Sigmoid colon (tissue), 7 donors: ENCODE measurements around the gene SEPTIN1. TPM values are rescaled to one million over a fixed set of nuclear protein-coding genes. Genes with fewer than 3 reads are reported as not detected.

Experiments used
- DNase-seq: peaks from one replicate; pipeline ENCODE4 v3.0.0-alpha.2; 2019
- H3K27ac ChIP-seq, 4 donors: fragments of 200-600 bp; sonication (generic); one replicate each; pipeline ENCODE4 v1.5.1; 2016 to 2019; ENCODE audit warnings: mild to moderate bottlenecking in 1 of 4
- H3K27me3 ChIP-seq, 3 donors: fragments of 200-600 bp; sonication (generic); one replicate each; pipeline ENCODE4 v1.5.1; 2019; ENCODE audit warnings: mild to moderate bottlenecking in 1 of 3
- H3K36me3 ChIP-seq, 4 donors: fragments of 200-600 bp; sonication (generic); one replicate each; pipeline ENCODE4 v1.5.1; 2016 to 2019
- H3K4me1 ChIP-seq, 4 donors: fragments of 200-600 bp; sonication (generic); one replicate each; pipeline ENCODE4 v1.5.1; 2017 to 2019
- H3K4me3 ChIP-seq, 4 donors: fragments of 200-600 bp; sonication (generic); one replicate each; pipeline ENCODE4 v1.5.1; 2017 to 2019; ENCODE audit warnings: mild to moderate bottlenecking in 2 of 4, moderate library complexity in 1 of 4
- H3K9me3 ChIP-seq, 4 donors: fragments of 200-600 bp in 3 of 4; sonication (generic) in 3 of 4; one replicate each; pipeline versions ENCODE4 v1.5.1 to v1.6.1; 2013 to 2019
- EP300 ChIP-seq, 4 donors: sonication (generic); formaldehyde crosslinking; IDR thresholded peaks; one replicate each; pipeline ENCODE4 v1.6.1; 2017; ENCODE audit warnings: antibody characterized with exemption in 4 of 4
- POLR2A ChIP-seq, 2 donors: fragments of 450-650 bp; IDR thresholded peaks; one replicate each; pipeline ENCODE4 v1.6.1; 2016; ENCODE audit warnings: antibody characterized with exemption in 2 of 2, mild to moderate bottlenecking in 2 of 2, moderate library complexity in 2 of 2
- POLR2AphosphoS5 ChIP-seq, 4 donors: sonication (generic); formaldehyde crosslinking; IDR thresholded peaks; one replicate each; pipeline ENCODE4 v1.6.1; 2017; ENCODE audit warnings: antibody characterized with exemption in 4 of 4
- WGBS, 2 donors: extraction: QIAGEN DNeasy Blood & Tissue Kit; methylation state at CpG; one replicate each; pipeline ENCODE4 v1.1.7; 2013; 5-methylcytosine and 5-hydroxymethylcytosine counted together
- intact Hi-C: fragments of 100-400 bp; cut with DNase I; formaldehyde crosslinking; loops from one replicate; pipeline ENCODE4 v1.15.1; 2023
- polyA plus RNA-seq, 3 donors: library from polyadenylated mRNA; stranded (reverse); fragments of 200-250 nt; gene quantifications; one replicate each; pipeline ENCODE4 v1.2.3, GENCODE V29; 2013
- total RNA-seq, 4 donors: library from RNA; depleted of rRNA; stranded (reverse); fragments of >200 nt; gene quantifications; one replicate each; pipeline ENCODE4 v1.1.0, GENCODE V29; 2016
- TF ChIP-seq, protein P1 (sequence below), 4 experiments: fragments of 450-650 bp in 3 of 4; fragments of 200-600 bp in 1 of 4; IDR thresholded peaks; one replicate each; pipeline ENCODE4 v1.5.1; 2016 to 2019; ENCODE audit warnings: antibody characterized with exemption in 4 of 4, mild to moderate bottlenecking in 3 of 4, moderate library complexity in 2 of 4
- donor health status: healthy with polysubstance abuse.
- donor health status: Bipolar disorder and iron deficiency.
- donor health status: healthy.

Gene SEPTIN1
- total and polyA plus RNA-seq, 7 donors, result 0.82 to 46.6 (median 2.4) TPM

DNA sequence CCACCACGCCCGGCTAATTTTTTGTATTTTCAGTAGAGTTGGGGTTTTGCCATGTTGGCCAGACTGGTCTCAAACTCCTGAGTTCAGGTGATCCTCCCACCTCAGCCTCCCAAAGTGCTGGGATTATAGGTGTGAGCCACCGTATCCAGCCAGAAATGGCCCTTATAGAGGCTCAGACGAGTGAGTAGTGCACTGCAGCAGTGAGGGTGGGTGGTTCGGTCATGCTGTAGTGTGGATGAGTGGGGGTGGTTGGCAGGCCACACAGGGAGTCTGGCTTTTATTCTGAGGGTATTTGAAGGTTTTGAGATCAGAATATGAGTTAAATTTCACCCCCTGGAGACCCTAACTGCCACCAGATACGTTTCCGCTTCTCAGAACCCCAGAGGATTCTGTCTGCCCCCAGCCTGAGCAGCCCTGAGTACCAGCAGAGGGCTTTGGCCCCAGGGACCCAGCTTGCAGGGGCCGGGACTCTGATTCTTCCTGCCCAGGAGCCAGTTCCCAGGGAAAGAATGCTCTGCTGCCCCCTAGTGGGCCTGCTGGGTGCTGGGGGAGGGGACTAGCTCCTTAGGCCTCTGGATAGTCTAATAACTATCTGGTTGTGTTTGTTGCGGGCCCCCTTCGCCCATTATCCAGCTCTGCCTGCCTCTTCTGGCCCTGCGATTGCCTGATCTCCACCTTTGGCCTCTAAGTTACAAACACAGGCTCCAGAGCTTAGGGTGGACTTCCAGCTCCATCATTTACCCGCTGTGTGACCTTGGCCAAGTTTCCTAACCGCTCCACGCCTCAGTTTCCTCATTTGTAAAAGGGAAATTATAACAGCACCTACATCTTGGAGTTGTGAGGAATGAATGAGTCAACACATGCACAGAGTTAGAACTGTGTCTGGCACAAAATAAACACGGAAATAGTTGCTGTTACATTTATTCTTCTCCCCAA lies 27.0 kb upstream of the SEPTIN1 start:
- H3K36me3 ChIP-seq, result peaks cover 0 to 30% (median 0%) of the 10 kb centered on the region in 4 donors
- 37 to 47% methylated on average over 15 of the region's 15 CpGs for WGBS, 2 donors
- intact Hi-C loops, result loop anchor here (5.0 kb wide), 3 partner anchors 37 to 317 kb away; partner anchors contain the start of genes MYL11, TBC1D10B and TBX6
- no peak for TF ChIP-seq EP300 (IDR thresholded peaks at IDR 0.05)
- TF ChIP-seq, protein P1, sequence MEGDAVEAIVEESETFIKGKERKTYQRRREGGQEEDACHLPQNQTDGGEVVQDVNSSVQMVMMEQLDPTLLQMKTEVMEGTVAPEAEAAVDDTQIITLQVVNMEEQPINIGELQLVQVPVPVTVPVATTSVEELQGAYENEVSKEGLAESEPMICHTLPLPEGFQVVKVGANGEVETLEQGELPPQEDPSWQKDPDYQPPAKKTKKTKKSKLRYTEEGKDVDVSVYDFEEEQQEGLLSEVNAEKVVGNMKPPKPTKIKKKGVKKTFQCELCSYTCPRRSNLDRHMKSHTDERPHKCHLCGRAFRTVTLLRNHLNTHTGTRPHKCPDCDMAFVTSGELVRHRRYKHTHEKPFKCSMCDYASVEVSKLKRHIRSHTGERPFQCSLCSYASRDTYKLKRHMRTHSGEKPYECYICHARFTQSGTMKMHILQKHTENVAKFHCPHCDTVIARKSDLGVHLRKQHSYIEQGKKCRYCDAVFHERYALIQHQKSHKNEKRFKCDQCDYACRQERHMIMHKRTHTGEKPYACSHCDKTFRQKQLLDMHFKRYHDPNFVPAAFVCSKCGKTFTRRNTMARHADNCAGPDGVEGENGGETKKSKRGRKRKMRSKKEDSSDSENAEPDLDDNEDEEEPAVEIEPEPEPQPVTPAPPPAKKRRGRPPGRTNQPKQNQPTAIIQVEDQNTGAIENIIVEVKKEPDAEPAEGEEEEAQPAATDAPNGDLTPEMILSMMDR (IDR thresholded peaks at IDR 0.05), result peak; percentile 86 to 97 (median 92)
- no peak for TF ChIP-seq POLR2A (IDR thresholded peaks at IDR 0.05)
- peak in 1 of 4 donors; percentile 32 for TF ChIP-seq POLR2AphosphoS5 (IDR thresholded peaks at IDR 0.05)
- peaks cover 0 to 29% (median 26%) of the 10 kb centered on the region in 4 donors for H3K4me1 ChIP-seq
- no peaks in the 10 kb centered on the region for H3K27me3 ChIP-seq
- H3K9me3 ChIP-seq, result no peaks in the 10 kb centered on the region
- H3K27ac ChIP-seq, result peak overlapping the region; percentile 37 to 97 (median 74)
- H3K4me3 ChIP-seq, result no peak overlapping the region
- peak; percentile 94 for DNase-seq

DNA sequence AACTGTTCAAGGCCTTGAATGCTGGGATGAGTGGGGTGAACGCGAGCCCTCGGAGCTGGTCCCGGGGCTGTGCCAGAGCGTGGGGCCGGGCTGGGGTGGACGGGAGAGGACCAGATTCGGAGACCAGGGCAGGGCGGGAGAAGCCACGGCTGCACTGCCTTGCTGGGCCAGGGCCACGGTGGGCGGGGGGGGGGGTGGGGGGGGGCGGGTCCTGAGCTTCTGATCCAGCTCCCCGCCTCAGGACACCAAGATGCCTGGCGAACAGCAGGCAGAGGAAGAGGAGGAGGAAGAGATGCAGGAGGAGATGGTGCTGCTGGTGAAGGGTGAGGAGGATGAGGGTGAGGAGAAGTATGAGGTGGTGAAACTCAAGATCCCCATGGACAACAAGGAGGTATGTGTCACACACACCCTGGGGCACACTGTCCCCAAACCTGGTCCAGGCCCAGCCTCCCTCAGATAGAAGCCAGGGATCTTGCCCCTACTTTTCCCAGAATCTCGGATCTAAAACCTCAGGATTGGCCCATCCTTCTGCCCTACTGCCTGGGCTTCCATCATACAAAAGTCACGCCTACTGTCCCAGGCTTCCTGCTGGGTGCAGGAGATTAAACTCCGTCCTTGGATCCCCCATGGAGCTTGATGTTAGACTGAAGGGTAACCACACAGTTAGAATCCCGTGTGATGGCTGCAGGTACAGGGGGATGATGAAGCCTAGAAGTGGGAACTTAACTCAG lies 25.6 kb upstream of the SEPTIN1 start:
- 10 to 20% methylated on average over 15 to 19 of the region's 19 CpGs for WGBS, 2 donors

DNA sequence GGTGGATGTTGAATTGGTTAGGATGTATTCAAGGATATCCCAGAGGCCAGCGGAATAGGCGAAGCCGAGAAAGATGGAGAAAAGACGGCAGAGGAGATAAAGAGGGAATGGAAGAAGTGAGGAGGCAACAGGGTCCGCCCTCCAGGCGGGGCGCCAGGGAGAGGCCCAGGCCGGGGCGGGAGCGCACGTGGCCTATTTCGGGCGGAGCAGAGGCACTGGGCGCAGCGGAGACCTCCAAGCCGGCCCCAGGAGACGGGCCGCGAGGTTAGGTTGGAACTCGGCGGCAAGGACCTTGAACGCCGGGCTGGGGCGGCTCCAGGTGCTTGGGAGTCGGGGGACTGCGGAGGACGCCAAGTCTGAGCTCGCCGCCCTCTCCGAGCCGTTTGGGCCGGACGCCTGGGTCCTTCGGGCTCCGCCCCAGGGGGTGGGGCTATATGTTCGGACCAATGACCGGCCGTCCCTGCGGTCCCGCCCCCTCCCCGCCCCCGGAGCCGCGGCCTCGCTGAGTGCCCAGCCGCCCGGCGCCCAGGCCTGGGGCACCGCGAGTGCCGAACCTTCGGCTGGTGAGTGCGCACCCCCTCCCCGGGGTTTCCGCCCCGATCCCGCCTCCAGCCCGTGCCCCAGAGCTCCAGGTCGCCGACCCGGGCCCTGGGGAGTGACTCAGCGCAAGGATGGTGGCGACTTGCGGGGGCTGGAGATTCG lies 24.9 kb upstream of the SEPTIN1 start, which contains the start of gene ZNF771:
TSS of gene ZNF771 (plus strand) at position 505 of the 702 bp plus-strand sequence. CDS start 448 bp downstream, outside the sequence.
- TF ChIP-seq, protein P1 (IDR thresholded peaks at IDR 0.05), result no peak
- TF ChIP-seq POLR2A (IDR thresholded peaks at IDR 0.05) (peak; percentile 40 to 63), EP300 (IDR thresholded peaks at IDR 0.05) (no peak), POLR2AphosphoS5 (IDR thresholded peaks at IDR 0.05) (peak; percentile 29 to 87 (median 72))
- Histone ChIP-seq H3K4me3 (peak within 1 kb of the TSS; percentile 57 to 88 (median 65)), H3K4me1 (peaks cover 0 to 29% (median 26%) of the 10 kb centered on the region in 4 donors), H3K9me3 (no peaks in the 10 kb centered on the region), H3K27ac (peak within 1 kb of the TSS; percentile 81 to 97 (median 90)), H3K27me3 (no peaks in the 10 kb centered on the region), H3K36me3 (peaks cover 0 to 11% (median 0%) of the 10 kb centered on the region in 4 donors)
- DNase-seq, result peak; percentile 96
- intact Hi-C loops, result loop anchor here (2.0 to 5.0 kb wide), 4 partner anchors 35 to 315 kb away; partner anchors contain the start of genes MYL11, TBC1D10B and TBX6
- 0 to 1% methylated on average over 65 of the region's 65 CpGs for WGBS, 2 donors

More for the DNA sequence above, 25.6 kb upstream of the SEPTIN1 start:
- TF ChIP-seq EP300 (IDR thresholded peaks at IDR 0.05) (no peak), POLR2A (IDR thresholded peaks at IDR 0.05) (no peak), POLR2AphosphoS5 (IDR thresholded peaks at IDR 0.05) (no peak)
- TF ChIP-seq, protein P1 (IDR thresholded peaks at IDR 0.05), result no peak
- Histone ChIP-seq H3K27ac (peak overlapping the region; percentile 81 to 97 (median 90)), H3K4me1 (peaks cover 0 to 29% (median 26%) of the 10 kb centered on the region in 4 donors), H3K4me3 (peak overlapping the region; percentile 57 to 88 (median 65)), H3K36me3 (peaks cover 0 to 18% (median 0%) of the 10 kb centered on the region in 4 donors), H3K9me3 (no peaks in the 10 kb centered on the region), H3K27me3 (no peaks in the 10 kb centered on the region)
- intact Hi-C loops, result loop anchor here (2.0 to 5.0 kb wide), 4 partner anchors 36 to 316 kb away; partner anchors contain the start of genes MYL11, TBC1D10B and TBX6
- no peak for DNase-seq

DNA sequence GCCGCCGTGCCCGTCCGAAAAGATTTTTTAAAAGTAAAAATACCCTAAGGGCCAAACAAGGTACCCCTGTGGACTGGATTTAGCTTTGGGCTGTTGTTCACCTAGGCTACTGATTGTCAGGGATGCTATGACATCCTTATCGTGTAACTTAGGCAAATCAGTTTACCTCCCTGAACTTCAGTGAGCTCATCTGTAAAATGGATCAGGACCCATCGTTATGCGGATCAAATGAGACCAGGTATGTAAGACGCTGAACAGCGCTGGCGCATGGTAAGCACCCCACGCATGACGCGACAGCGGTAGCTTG lies 24.4 kb upstream of the SEPTIN1 start:
- H3K4me1 ChIP-seq, result peaks cover 0 to 29% (median 26%) of the 10 kb centered on the region in 4 donors
- H3K36me3 ChIP-seq, result peaks cover 0 to 6% (median 0%) of the 10 kb centered on the region in 4 donors
- H3K9me3 ChIP-seq, result no peaks in the 10 kb centered on the region
- 16 to 19% methylated on average over 14 of the region's 14 CpGs for WGBS, 2 donors
- peak overlapping the region; percentile 81 to 97 (median 90) for H3K27ac ChIP-seq
- no peaks in the 10 kb centered on the region for H3K27me3 ChIP-seq
- TF ChIP-seq POLR2A (IDR thresholded peaks at IDR 0.05) (no peak), EP300 (IDR thresholded peaks at IDR 0.05) (no peak), POLR2AphosphoS5 (IDR thresholded peaks at IDR 0.05) (no peak)
- TF ChIP-seq, protein P1 (IDR thresholded peaks at IDR 0.05), result no peak
- no peak for DNase-seq
- intact Hi-C loops, result loop anchor here (2.0 to 5.0 kb wide), 4 partner anchors 34 to 314 kb away; partner anchors contain the start of genes MYL11, TBC1D10B and TBX6
- H3K4me3 ChIP-seq, result peak overlapping the region; percentile 57 to 88 (median 65)
